Measurements from ENCODE around the gene ZNF148.

Gene ZNF148

GRCh38 chr3:125271127-125271526 lies 104.0 kb downstream of the ZNF148 start:
- Histone ChIP-seq H3K4me1 (ENCODE audit: low read length) (no peaks in the 10 kb centered on the region), H3K9me2 (replicated peaks; ENCODE audit: insufficient read depth, low read length) (no peaks in the 10 kb centered on the region), H3K79me2 (ENCODE audit: low read length) (no peaks in the 10 kb centered on the region; the same call in 1 of the 2 replicates), H3K36me3 (replicated peaks; ENCODE audit: insufficient read depth, low read length) (no peaks in the 10 kb centered on the region; the same call in 1 of the 2 replicates), H3K4me3 (ENCODE audit: low read length) (no peak overlapping the region), H3F3A (ENCODE audit: insufficient read depth, low read length) (no peaks in the 10 kb centered on the region), H3K9me3 (replicated peaks; ENCODE audit: insufficient read depth, low read length) (no peaks in the 10 kb centered on the region), H4K20me1 (ENCODE audit: insufficient read depth, low read length) (no peaks in the 10 kb centered on the region), H3K9ac (ENCODE audit: low read length) (no peak overlapping the region), H3K27ac (ENCODE audit: low read length) (no peak overlapping the region), H3K27me3 (replicated peaks; ENCODE audit: insufficient read depth, low read length) (no peaks in the 10 kb centered on the region), H2AFZ (ENCODE audit: low read length) (no peak overlapping the region), H3K4me2 (ENCODE audit: low read depth, low read length) (no peak overlapping the region)
- no peak for DNase-seq
- TF ChIP-seq EZH2phosphoT487 (IDR thresholded peaks at IDR 0.05; ENCODE audit: low read length) (no peak), EZH2 (optimal IDR thresholded peaks at IDR 0.05; ENCODE audit: low read depth, low read length) (no peak), CTCF (IDR thresholded peaks at IDR 0.05; ENCODE audit: low read length) (no peak)

GRCh38 chr3:125267460-125267859 lies 107.7 kb downstream of the ZNF148 start:
- no peaks in the 10 kb centered on the region for H3K27me3 ChIP-seq (replicated peaks; ENCODE audit: insufficient read depth, low read length)

GRCh38 chr3:125266971-125267370 lies 108.2 kb downstream of the ZNF148 start:
- no peak for DNase-seq
- no peak overlapping the region for H3K4me2 ChIP-seq (ENCODE audit: low read depth, low read length)
- no peaks in the 10 kb centered on the region for H3F3A ChIP-seq (ENCODE audit: insufficient read depth, low read length)
- no peaks in the 10 kb centered on the region for H3K27me3 ChIP-seq (replicated peaks; ENCODE audit: insufficient read depth, low read length)
- H3K27ac ChIP-seq (ENCODE audit: low read length) = no peak overlapping the region
- H3K36me3 ChIP-seq (replicated peaks; ENCODE audit: insufficient read depth, low read length) = no peaks in the 10 kb centered on the region
- H3K9ac ChIP-seq (ENCODE audit: low read length) = no peak overlapping the region
- H4K20me1 ChIP-seq (ENCODE audit: insufficient read depth, low read length) = no peaks in the 10 kb centered on the region
- H3K4me3 ChIP-seq (ENCODE audit: low read length) = no peak overlapping the region
- no peaks in the 10 kb centered on the region for H3K9me3 ChIP-seq (replicated peaks; ENCODE audit: insufficient read depth, low read length)
- TF ChIP-seq EZH2 (optimal IDR thresholded peaks at IDR 0.05; ENCODE audit: low read depth, low read length) (no peak), CTCF (IDR thresholded peaks at IDR 0.05; ENCODE audit: low read length) (no peak), EZH2phosphoT487 (IDR thresholded peaks at IDR 0.05; ENCODE audit: low read length) (no peak)
- no peaks in the 10 kb centered on the region for H3K9me2 ChIP-seq (replicated peaks; ENCODE audit: insufficient read depth, low read length)
- H2AFZ ChIP-seq (ENCODE audit: low read length) = no peak overlapping the region
- H3K79me2 ChIP-seq (ENCODE audit: low read length) = no peaks in the 10 kb centered on the region; the same call in 1 of the 2 replicates
- H3K4me1 ChIP-seq (ENCODE audit: low read length) = no peaks in the 10 kb centered on the region

More at GRCh38 chr3:125267460-125267859, 107.7 kb downstream of the ZNF148 start:
- Histone ChIP-seq H3F3A (ENCODE audit: insufficient read depth, low read length) (no peaks in the 10 kb centered on the region), H3K27ac (ENCODE audit: low read length) (no peak overlapping the region), H3K4me3 (ENCODE audit: low read length) (no peak overlapping the region), H3K36me3 (replicated peaks; ENCODE audit: insufficient read depth, low read length) (no peaks in the 10 kb centered on the region; the same call in 1 of the 2 replicates), H3K9me3 (replicated peaks; ENCODE audit: insufficient read depth, low read length) (no peaks in the 10 kb centered on the region), H4K20me1 (ENCODE audit: insufficient read depth, low read length) (no peaks in the 10 kb centered on the region), H2AFZ (ENCODE audit: low read length) (no peak overlapping the region), H3K9me2 (replicated peaks; ENCODE audit: insufficient read depth, low read length) (no peaks in the 10 kb centered on the region), H3K79me2 (ENCODE audit: low read length) (no peaks in the 10 kb centered on the region; the same call in 1 of the 2 replicates), H3K4me1 (ENCODE audit: low read length) (no peaks in the 10 kb centered on the region), H3K9ac (ENCODE audit: low read length) (no peak overlapping the region), H3K4me2 (ENCODE audit: low read depth, low read length) (no peak overlapping the region)
- TF ChIP-seq CTCF (IDR thresholded peaks at IDR 0.05; ENCODE audit: low read length) (no peak), EZH2phosphoT487 (IDR thresholded peaks at IDR 0.05; ENCODE audit: low read length) (no peak), EZH2 (optimal IDR thresholded peaks at IDR 0.05; ENCODE audit: low read depth, low read length) (no peak)
- DNase-seq = no peak
